Epidermal melanocyte (primary cell): ENCODE measurements around the gene KCNH3.
"Not testable (repeated sequence)": the region's sequence is repeated elsewhere in the genome, so short reads cannot be mapped to it uniquely, and the experiment has no call there.

ENCODE experiments used
- DNase-seq: peaks from one replicate; pipeline ENCODE4 v3.0.0; 2011; ENCODE audit warnings: low spot score; ENCODE audit not compliant: insufficient read length

The KCNH3 gene

GRCh38 chr12:49527361-49528130 lies 11.3 kb upstream of the KCNH3 start:
- DNase-seq: no peak

- DNase-seq: no peak
Observed at GRCh38 chr12:49529414-49529813, 9.4 kb upstream of the KCNH3 start.

GRCh38 chr12:49531745-49532144 lies 7.1 kb upstream of the KCNH3 start:
- DNase-seq: no peak

GRCh38 chr12:49533331-49533730 lies 5.5 kb upstream of the KCNH3 start:
- no peak for DNase-seq

GRCh38 chr12:49534122-49534521 lies 4.7 kb upstream of the KCNH3 start:
- DNase-seq: not testable (repeated sequence)

- no peak for DNase-seq
Observed at GRCh38 chr12:49534731-49535278, 4.0 kb upstream of the KCNH3 start.

- DNase-seq: no peak
Observed at GRCh38 chr12:49535921-49536525, 2.8 kb upstream of the KCNH3 start.

GRCh38 chr12:49536526-49537071 lies 2.2 kb upstream of the KCNH3 start:
- no peak for DNase-seq

GRCh38 chr12:49537231-49537751 lies 1.5 kb upstream of the KCNH3 start:
- no peak for DNase-seq

- DNase-seq: no peak
Observed at GRCh38 chr12:49537752-49538509, 899 bp upstream of the KCNH3 start.

- no peak for DNase-seq
Observed at GRCh38 chr12:49539406-49540228, 787 bp downstream of the KCNH3 start.

GRCh38 chr12:49540229-49541139 lies 1.7 kb downstream of the KCNH3 start:
- no peak for DNase-seq

- DNase-seq: no peak
Observed at GRCh38 chr12:49541140-49541861, 2.5 kb downstream of the KCNH3 start.

- DNase-seq: no peak
Observed at GRCh38 chr12:49541911-49542505, 3.2 kb downstream of the KCNH3 start.

- no peak for DNase-seq
Observed at GRCh38 chr12:49542592-49543160, 3.8 kb downstream of the KCNH3 start.

- no peak for DNase-seq
Observed at GRCh38 chr12:49543221-49543913, 4.5 kb downstream of the KCNH3 start.
